HG03103 (cell line): ENCODE results near the gene NODAL.
"Not testable (repeated sequence)": the region's sequence is repeated elsewhere in the genome, so short reads cannot be mapped to it uniquely, and the experiment has no call there.

Experiments
- ATAC-seq: cut with Tn5 transposase; IDR thresholded peaks from one replicate; pipeline ENCODE4 v1.9.1; 2021; ENCODE audit warnings: low read depth; ENCODE audit not compliant: unreplicated experiment

Gene NODAL

GRCh38 chr10:70441161-70441894 is at the start of gene NODAL:
Gene NODAL, minus strand, starts transcription at chr10:70441681. Its CDS starts 14 bp downstream, at chr10:70441667.
- no peak for ATAC-seq

- no peak for ATAC-seq
These were observed 48.7 kb upstream of the NODAL start for GRCh38 chr10:70490142-70490541.

GRCh38 chr10:70487824-70488223 is 46.3 kb upstream of the NODAL start:
- ATAC-seq, result no peak

- ATAC-seq, result not testable (repeated sequence)
These were observed 42.4 kb upstream of the NODAL start for GRCh38 chr10:70483872-70484271.

- ATAC-seq, result no peak
These were observed 41.7 kb upstream of the NODAL start for GRCh38 chr10:70482982-70483760.

GRCh38 chr10:70481831-70482530 is 40.5 kb upstream of the NODAL start:
- ATAC-seq, result no peak

- no peak for ATAC-seq
These were observed 39.6 kb upstream of the NODAL start for GRCh38 chr10:70481105-70481504.

- no peak for ATAC-seq
These were observed 38.9 kb upstream of the NODAL start for GRCh38 chr10:70480239-70480861.

GRCh38 chr10:70479626-70480238 is 38.3 kb upstream of the NODAL start:
- ATAC-seq, result no peak

- no peak for ATAC-seq
These were observed 37.7 kb upstream of the NODAL start for GRCh38 chr10:70479165-70479581.

- ATAC-seq, result no peak
These were observed 37.0 kb upstream of the NODAL start, which contains the start of gene PALD1 for GRCh38 chr10:70478191-70479164. Gene PALD1, plus strand, starts transcription at chr10:70478767. Its CDS starts 47,185 bp downstream, at chr10:70525952.

- no peak for ATAC-seq
These were observed 36.2 kb upstream of the NODAL start for GRCh38 chr10:70477661-70478162.

- ATAC-seq, result no peak
These were observed 35.0 kb upstream of the NODAL start for GRCh38 chr10:70476249-70477035.

- ATAC-seq, result no peak
These were observed 34.2 kb upstream of the NODAL start for GRCh38 chr10:70475661-70476060.

- no peak for ATAC-seq
These were observed 33.3 kb upstream of the NODAL start for GRCh38 chr10:70474780-70475179.

- ATAC-seq, result no peak
These were observed 31.4 kb upstream of the NODAL start for GRCh38 chr10:70472799-70473454.

GRCh38 chr10:70466951-70467350 is 25.5 kb upstream of the NODAL start:
- ATAC-seq, result no peak

GRCh38 chr10:70465832-70466231 is 24.4 kb upstream of the NODAL start:
- ATAC-seq, result no peak
